H1 (cell line): Measurements from ENCODE around the gene GANC. TPM values are rescaled to one million over a fixed set of nuclear protein-coding genes. Genes with fewer than 3 reads are reported as not detected.

ENCODE experiments used
- GABPA ChIP-seq: IDR thresholded peaks from 2 replicates; pipeline ENCODE4 v1.6.1; 2011; ENCODE audit warnings: mild to moderate bottlenecking, low read length, moderate library complexity, borderline replicate concordance; ENCODE audit not compliant: insufficient read depth
- POLR2A ChIP-seq, 2 experiments: IDR thresholded peaks; 1 replicate in 1 of 2; 2 replicates in 1 of 2; pipeline ENCODE4 v1.6.1; 2011; ENCODE audit warnings: low read depth in 2 of 2, low read length in 2 of 2, mild to moderate bottlenecking in 2 of 2; ENCODE audit errors: control extremely low read depth in 1 of 2
- SUZ12 ChIP-seq: fragments of 200-600 bp; sonication (generic); IDR thresholded peaks from 2 replicates; pipeline ENCODE4 v1.6.1; 2012; ENCODE audit warnings: mild to moderate bottlenecking, inconsistent platforms, low read length, moderate library complexity, mixed read lengths
- polyA plus RNA-seq, 7 experiments: library from polyadenylated mRNA; depleted of rRNA in 3 of 7; stranded (reverse) in 5 of 7; unstranded in 2 of 7; fragments of >200 nt in 5 of 7; fragments of 200-250 nt in 2 of 7; gene quantifications; 1 replicate in 5 of 7; 2 replicates in 1 of 7; 4 replicates in 1 of 7; pipeline versions ENCODE4 v1.2.1 to v1.2.3, GENCODE V29; 2011 to 2013; ENCODE audit warnings: missing spikeins in 2 of 7, mixed read lengths in 2 of 7
- total RNA-seq: library from RNA; stranded (reverse); fragmentation: NEBNext Ultra II Directional; extraction: Animal tissue kit (Norgen Biotek cat#: 25700); gene quantifications from 2 replicates; pipeline ENCODE4 v1.2.1, GENCODE V29; 2021

The GANC gene
- total and polyA plus RNA-seq, 2 of the 8 experiments (the other 6 are each of a cell fraction or from before 2014, with no cell fraction given): 6.8 to 14.4 TPM

DNA sequence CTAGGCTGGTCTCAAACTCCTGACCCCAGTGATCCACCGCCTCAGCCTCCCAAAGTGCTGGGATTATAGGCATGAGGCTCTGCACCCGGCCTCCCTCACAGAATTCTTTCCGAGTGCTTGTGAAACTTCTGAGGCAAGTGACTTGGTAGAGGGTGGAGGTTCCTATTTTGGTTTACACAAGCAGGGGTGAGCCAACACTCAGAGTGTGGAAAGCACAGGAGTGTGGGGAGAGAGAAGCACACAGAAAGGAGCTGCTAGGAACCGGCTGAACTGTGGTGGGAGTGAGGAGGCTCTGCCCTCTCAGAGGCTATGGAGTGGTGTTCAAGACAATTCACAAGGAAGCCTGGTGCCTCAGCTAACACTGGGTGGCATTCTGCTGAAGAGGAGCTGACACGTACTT lies 94.0 kb downstream of the GANC start (continued):
- no peak for TF ChIP-seq GABPA
- TF ChIP-seq SUZ12: no peak
- TF ChIP-seq POLR2A (IDR thresholded peaks at IDR 0.05; ENCODE audit: control extremely low read depth in 1 of 2, low read depth in 2 of 2, low read length in 2 of 2): no peak
